ENCODE results near the gene BARX1.

Gene BARX1

DNA sequence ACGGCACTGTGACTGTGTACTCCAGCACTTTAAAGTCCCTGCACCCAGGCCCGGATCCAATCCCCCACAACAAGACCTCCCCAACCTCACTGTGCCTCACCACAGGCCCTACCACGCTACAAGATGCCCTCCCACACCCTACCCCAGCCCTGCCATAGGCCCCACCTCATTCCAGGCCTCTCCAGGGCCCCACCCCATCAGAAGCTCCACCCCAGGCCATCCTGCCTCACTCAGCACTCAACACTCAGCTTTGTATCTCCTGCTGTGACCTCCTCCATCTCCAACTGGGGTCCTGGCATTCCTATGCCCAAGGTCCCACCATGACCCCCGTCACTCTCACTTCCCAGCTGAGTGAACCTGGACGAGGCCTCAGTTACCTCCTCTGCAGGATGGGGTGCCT is 38.8 kb downstream of the BARX1 start:
- no peak overlapping the region for H3K4me3 ChIP-seq (ENCODE audit: low read depth, low read length)
- TF ChIP-seq, protein P1, sequence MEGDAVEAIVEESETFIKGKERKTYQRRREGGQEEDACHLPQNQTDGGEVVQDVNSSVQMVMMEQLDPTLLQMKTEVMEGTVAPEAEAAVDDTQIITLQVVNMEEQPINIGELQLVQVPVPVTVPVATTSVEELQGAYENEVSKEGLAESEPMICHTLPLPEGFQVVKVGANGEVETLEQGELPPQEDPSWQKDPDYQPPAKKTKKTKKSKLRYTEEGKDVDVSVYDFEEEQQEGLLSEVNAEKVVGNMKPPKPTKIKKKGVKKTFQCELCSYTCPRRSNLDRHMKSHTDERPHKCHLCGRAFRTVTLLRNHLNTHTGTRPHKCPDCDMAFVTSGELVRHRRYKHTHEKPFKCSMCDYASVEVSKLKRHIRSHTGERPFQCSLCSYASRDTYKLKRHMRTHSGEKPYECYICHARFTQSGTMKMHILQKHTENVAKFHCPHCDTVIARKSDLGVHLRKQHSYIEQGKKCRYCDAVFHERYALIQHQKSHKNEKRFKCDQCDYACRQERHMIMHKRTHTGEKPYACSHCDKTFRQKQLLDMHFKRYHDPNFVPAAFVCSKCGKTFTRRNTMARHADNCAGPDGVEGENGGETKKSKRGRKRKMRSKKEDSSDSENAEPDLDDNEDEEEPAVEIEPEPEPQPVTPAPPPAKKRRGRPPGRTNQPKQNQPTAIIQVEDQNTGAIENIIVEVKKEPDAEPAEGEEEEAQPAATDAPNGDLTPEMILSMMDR (IDR thresholded peaks at IDR 0.05; ENCODE audit: low read depth, low read length, missing control alignments) = no peak
- DNase-seq (ENCODE audit: low read depth) = no peak

DNA sequence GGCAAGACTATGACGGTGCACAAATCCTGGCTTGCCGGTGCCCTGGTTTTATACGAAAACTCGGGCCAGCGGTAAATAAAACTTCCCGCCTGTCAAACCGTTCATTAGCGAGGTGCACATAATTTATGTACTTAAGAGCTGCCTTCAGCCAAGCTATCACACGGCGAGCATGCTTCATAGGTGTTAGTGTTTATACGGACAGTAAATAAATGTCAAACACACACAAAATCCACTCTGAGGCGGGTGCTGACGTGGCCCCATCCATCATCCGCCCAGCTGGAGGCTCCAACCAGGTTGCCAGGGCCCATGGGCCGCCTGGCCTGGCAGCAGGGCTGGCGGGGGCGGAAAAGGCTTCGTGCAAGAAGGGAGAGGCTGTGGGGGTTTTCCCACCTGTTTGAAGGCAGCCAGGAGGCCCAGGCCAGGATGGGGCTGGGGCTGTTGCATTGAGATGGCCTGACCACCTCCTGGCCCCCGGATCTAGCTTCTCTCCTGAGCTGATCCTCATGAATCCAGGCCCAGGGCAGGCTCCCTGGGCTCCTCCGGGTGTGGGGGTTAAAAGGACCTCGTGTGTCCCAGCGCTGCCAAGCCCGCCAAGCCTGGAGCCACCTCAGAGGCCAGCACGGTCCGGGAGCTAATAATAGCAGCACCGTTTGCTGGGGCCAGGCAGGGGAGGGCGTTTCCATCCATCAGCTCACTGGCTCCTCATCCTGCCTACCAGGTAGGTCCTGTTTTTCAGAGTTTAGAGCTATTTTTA is 43.2 kb downstream of the BARX1 start:
- no peak for DNase-seq (ENCODE audit: low read depth)
- TF ChIP-seq, protein P1 (IDR thresholded peaks at IDR 0.05; ENCODE audit: low read depth, low read length, missing control alignments) = no peak
- no peak overlapping the region for H3K4me3 ChIP-seq (ENCODE audit: low read depth, low read length)

DNA sequence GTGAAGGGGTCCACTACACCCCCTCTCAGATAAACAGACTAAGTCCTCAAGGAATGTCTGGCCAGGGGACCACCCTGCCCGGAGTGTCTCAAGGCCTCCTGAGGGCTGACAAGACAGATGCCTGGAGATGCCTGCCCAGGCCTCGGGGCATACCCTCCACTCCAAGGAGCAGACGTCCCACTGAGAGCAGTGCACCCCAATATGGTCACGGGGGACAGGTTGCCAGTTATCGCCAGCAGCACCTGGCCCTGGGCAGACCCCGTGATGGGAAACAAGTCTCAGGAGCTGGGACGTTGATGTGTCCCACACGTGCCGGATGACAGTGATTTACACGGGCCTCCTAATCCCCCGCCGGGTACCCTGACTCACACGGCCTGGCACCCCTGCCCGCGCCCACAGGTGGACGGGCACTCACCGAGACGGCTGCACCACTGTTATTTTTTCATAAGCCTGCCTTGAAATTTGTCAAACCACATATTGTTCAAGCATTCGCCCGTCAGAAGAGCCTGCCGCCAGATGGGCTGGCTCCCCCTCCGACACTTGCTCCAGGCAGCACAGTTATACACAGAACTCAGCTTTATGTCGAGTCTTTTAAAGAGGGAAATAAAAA is 43.9 kb downstream of the BARX1 start:
- no peak overlapping the region for H3K4me3 ChIP-seq (ENCODE audit: low read depth, low read length)
- TF ChIP-seq, protein P1 (IDR thresholded peaks at IDR 0.05; ENCODE audit: low read depth, low read length, missing control alignments) = no peak
- no peak for DNase-seq (ENCODE audit: low read depth)

DNA sequence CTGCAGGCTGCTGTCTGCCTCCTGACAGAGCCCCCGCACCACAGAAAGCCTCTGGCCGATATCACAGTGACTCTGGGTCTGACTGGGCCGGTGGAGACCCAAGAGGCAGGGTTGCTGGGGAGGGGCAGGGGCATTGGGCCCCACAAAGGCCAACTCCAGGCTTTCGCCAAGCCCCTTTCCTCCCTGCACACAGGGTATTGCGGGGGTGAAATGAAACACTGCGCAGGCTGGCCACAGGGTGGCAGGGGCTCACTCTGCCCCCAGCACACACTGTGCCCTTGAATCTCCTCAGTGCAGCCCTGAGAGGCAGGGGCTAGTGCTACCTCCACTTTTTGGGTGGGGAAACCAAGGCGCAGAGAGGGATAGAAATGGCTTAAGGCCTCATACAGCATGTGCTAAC is 44.6 kb downstream of the BARX1 start:
- no peak overlapping the region for H3K4me3 ChIP-seq (ENCODE audit: low read depth, low read length)
- TF ChIP-seq, protein P1 (IDR thresholded peaks at IDR 0.05; ENCODE audit: low read depth, low read length, missing control alignments) = no peak
- no peak for DNase-seq (ENCODE audit: low read depth)

DNA sequence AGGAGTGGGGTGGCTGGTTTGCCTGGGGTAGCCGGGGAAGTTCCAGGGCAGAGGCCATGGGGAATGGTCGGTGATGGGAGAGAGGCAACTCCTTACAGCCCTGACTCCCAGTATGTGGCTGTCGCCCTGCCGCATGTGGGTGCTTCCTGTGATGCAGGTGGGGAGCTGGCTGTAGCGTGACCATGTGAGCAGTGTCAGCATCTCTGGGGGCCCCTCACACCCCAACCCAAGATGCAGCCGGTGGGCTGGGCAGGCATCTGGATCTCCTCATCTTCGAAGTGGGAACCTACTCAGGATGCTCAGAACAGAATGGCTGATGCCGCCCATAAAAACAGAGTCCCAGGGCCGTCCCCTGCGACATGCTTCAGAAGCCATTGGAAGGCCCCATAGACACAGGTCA is 45.0 kb downstream of the BARX1 start:
- TF ChIP-seq, protein P1 (IDR thresholded peaks at IDR 0.05; ENCODE audit: low read depth, low read length, missing control alignments) = no peak
- no peak overlapping the region for H3K4me3 ChIP-seq (ENCODE audit: low read depth, low read length)
- no peak for DNase-seq (ENCODE audit: low read depth)

DNA sequence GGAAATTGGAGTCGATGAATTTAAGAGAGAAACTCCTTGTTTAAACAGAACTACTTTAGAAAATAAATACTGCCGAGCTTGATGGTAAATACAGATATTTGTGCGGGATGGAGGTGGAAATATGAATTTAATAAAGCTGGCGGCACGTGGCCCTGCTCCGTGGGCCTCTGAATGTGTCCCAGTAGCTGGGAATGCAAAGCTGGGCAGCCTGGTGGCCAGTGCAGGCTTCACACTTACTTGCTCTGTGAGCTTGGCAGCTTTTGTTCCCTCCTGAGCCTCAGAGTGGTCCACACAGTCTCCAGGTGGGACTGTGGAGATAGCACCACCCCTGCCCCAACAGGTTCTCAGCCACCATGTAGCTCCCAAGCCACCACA is 45.9 kb downstream of the BARX1 start:
- no peak for DNase-seq (ENCODE audit: low read depth)
- TF ChIP-seq, protein P1 (IDR thresholded peaks at IDR 0.05; ENCODE audit: low read depth, low read length, missing control alignments) = no peak

More for the DNA sequence above, 45.9 kb downstream of the BARX1 start:
- no peak overlapping the region for H3K4me3 ChIP-seq (ENCODE audit: low read depth, low read length)

All from GM12864 (cell line).